Measurements from ENCODE around the gene KCP. TPM values are rescaled to one million over a fixed set of nuclear protein-coding genes. Genes with fewer than 3 reads are reported as not detected.

KCP gene
- total RNA-seq, 2 experiments from 2014 or later, result 0.20 to 0.52 TPM

- no peaks in the 10 kb centered on the region for H3K36me3 Mint-ChIP-seq
- H3K27me3 Mint-ChIP-seq, result peaks cover 5% of the 10 kb centered on the region
- H3K27ac Mint-ChIP-seq, result no peak overlapping the region
- ATAC-seq (no peak), DNase-seq (no peak)
- peaks cover 33% of the 10 kb centered on the region for H3K4me1 Mint-ChIP-seq
- CTCF ChIA-PET, result interaction anchor here (0.7 to 8.5 kb wide), 7 partner anchors 11 to 272 kb away, joined by 3 to 107 read pairs (median 5); partner anchors contain the start of gene ATP6V1F
- H3K4me3 Mint-ChIP-seq, result no peak overlapping the region
- no peaks in the 10 kb centered on the region for H3K9me3 Mint-ChIP-seq (ENCODE audit: low read depth)
Observed at GRCh38 chr7:128880791-128881457, 29.6 kb downstream of the KCP start.

- peaks cover 32% of the 10 kb centered on the region for H3K4me1 Mint-ChIP-seq
- H3K36me3 Mint-ChIP-seq, result no peaks in the 10 kb centered on the region
- no peaks in the 10 kb centered on the region for H3K9me3 Mint-ChIP-seq (ENCODE audit: low read depth)
- H3K27me3 Mint-ChIP-seq, result peaks cover 4% of the 10 kb centered on the region
- no peak overlapping the region for H3K27ac Mint-ChIP-seq
- CTCF ChIA-PET, result interaction anchor here (0.8 to 8.5 kb wide), 6 partner anchors 10 to 405 kb away, joined by 3 to 107 read pairs (median 30); partner anchors contain the start of gene ATP6V1F
- H3K4me3 Mint-ChIP-seq, result no peak overlapping the region
- DNase-seq (no peak), ATAC-seq (no peak)
Observed at GRCh38 chr7:128879939-128880746, 30.4 kb downstream of the KCP start.

- Mint-ChIP-seq H3K4me1 (peaks cover 28% of the 10 kb centered on the region), H3K36me3 (no peaks in the 10 kb centered on the region), H3K9me3 (ENCODE audit: low read depth) (no peaks in the 10 kb centered on the region), H3K27ac (no peak overlapping the region), H3K27me3 (peaks cover 2% of the 10 kb centered on the region), H3K4me3 (no peak overlapping the region)
- no peak for DNase-seq
- CTCF ChIA-PET, result interaction anchor here (0.8 to 8.5 kb wide), 5 partner anchors 17 to 405 kb away, joined by 3 to 107 read pairs (median 4); partner anchors contain the start of gene ATP6V1F
- ATAC-seq, result no peak
Observed at GRCh38 chr7:128879461-128879938, 31.0 kb downstream of the KCP start.

GRCh38 chr7:128878226-128879105 lies 32.0 kb downstream of the KCP start:
- Mint-ChIP-seq H3K27ac (no peak overlapping the region), H3K4me3 (no peak overlapping the region), H3K27me3 (peaks cover 2% of the 10 kb centered on the region), H3K4me1 (peaks cover 18% of the 10 kb centered on the region), H3K9me3 (ENCODE audit: low read depth) (no peaks in the 10 kb centered on the region), H3K36me3 (no peaks in the 10 kb centered on the region)
- CTCF ChIA-PET, result interaction anchor here (1.0 to 8.5 kb wide), 2 partner anchors 9 to 16 kb away, joined by 3 to 107 read pairs; partner anchors contain the start of gene ATP6V1F
- ATAC-seq, result no peak
- DNase-seq, result no peak

GRCh38 chr7:128877756-128878120 lies 32.8 kb downstream of the KCP start:
- no peaks in the 10 kb centered on the region for H3K9me3 Mint-ChIP-seq (ENCODE audit: low read depth)
- no peaks in the 10 kb centered on the region for H3K36me3 Mint-ChIP-seq
- H3K27ac Mint-ChIP-seq, result peak overlapping the region; percentile 52
- peaks cover 14% of the 10 kb centered on the region for H3K4me1 Mint-ChIP-seq
- no peak for ATAC-seq
- H3K4me3 Mint-ChIP-seq, result no peak overlapping the region
- CTCF ChIA-PET, result interaction anchor here (1.0 to 8.5 kb wide), 2 partner anchors 8 to 16 kb away, joined by 3 to 107 read pairs; partner anchors contain the start of gene ATP6V1F
- DNase-seq, result no peak
- H3K27me3 Mint-ChIP-seq, result peaks cover 2% of the 10 kb centered on the region

GRCh38 chr7:128876978-128877755 lies 33.3 kb downstream of the KCP start:
- no peak for ATAC-seq
- no peak overlapping the region for H3K4me3 Mint-ChIP-seq
- DNase-seq, result no peak
- H3K4me1 Mint-ChIP-seq, result peaks cover 13% of the 10 kb centered on the region
- peaks cover 3% of the 10 kb centered on the region for H3K27me3 Mint-ChIP-seq
- CTCF ChIA-PET, result interaction anchor here (1.0 to 8.5 kb wide), 2 partner anchors 8 to 15 kb away, joined by 3 to 107 read pairs; partner anchors contain the start of gene ATP6V1F
- H3K27ac Mint-ChIP-seq, result no peak overlapping the region
- no peaks in the 10 kb centered on the region for H3K36me3 Mint-ChIP-seq
- H3K9me3 Mint-ChIP-seq (ENCODE audit: low read depth), result no peaks in the 10 kb centered on the region

- peaks cover 9% of the 10 kb centered on the region for H3K27me3 Mint-ChIP-seq
- H3K27ac Mint-ChIP-seq, result no peak overlapping the region
- H3K9me3 Mint-ChIP-seq (ENCODE audit: low read depth), result no peaks in the 10 kb centered on the region
- H3K4me1 Mint-ChIP-seq, result peaks cover 13% of the 10 kb centered on the region
- DNase-seq (no peak), ATAC-seq (no peak)
- CTCF ChIA-PET, result interaction anchor here (1.4 kb wide), 1 partner anchor 215 kb away, joined by 3 read pairs; no protein-coding TSS in a partner anchor
- no peaks in the 10 kb centered on the region for H3K36me3 Mint-ChIP-seq
- H3K4me3 Mint-ChIP-seq, result no peak overlapping the region
Observed at GRCh38 chr7:128876586-128876977, 33.9 kb downstream of the KCP start.

- DNase-seq, result no peak
- CTCF ChIA-PET, result interaction anchor here (1.4 kb wide), 2 partner anchors 34 to 216 kb away, joined by 3 read pairs; no protein-coding TSS in a partner anchor
- H3K27ac Mint-ChIP-seq, result no peak overlapping the region
Observed at GRCh38 chr7:128876127-128876526, 34.4 kb downstream of the KCP start.

GRCh38 chr7:128875523-128875948 lies 35.0 kb downstream of the KCP start:
- Mint-ChIP-seq H3K27me3 (peaks cover 14% of the 10 kb centered on the region), H3K4me3 (no peak overlapping the region), H3K27ac (peak overlapping the region; percentile 38), H3K9me3 (ENCODE audit: low read depth) (no peaks in the 10 kb centered on the region), H3K36me3 (no peaks in the 10 kb centered on the region), H3K4me1 (peaks cover 13% of the 10 kb centered on the region)
- DNase-seq (no peak), ATAC-seq (no peak)
- CTCF ChIA-PET, result interaction anchor here (1.4 to 1.8 kb wide), 4 partner anchors 8 to 216 kb away, joined by 3 to 11 read pairs (median 4); partner anchors contain the start of gene ATP6V1F

More at GRCh38 chr7:128876127-128876526, 34.4 kb downstream of the KCP start:
- Mint-ChIP-seq H3K4me1 (peaks cover 13% of the 10 kb centered on the region), H3K27me3 (peaks cover 11% of the 10 kb centered on the region), H3K4me3 (no peak overlapping the region), H3K36me3 (no peaks in the 10 kb centered on the region), H3K9me3 (ENCODE audit: low read depth) (no peaks in the 10 kb centered on the region)
- no peak for ATAC-seq

- ATAC-seq (no peak), DNase-seq (no peak)
- Mint-ChIP-seq H3K9me3 (ENCODE audit: low read depth) (no peaks in the 10 kb centered on the region), H3K27ac (no peak overlapping the region), H3K4me1 (peaks cover 14% of the 10 kb centered on the region), H3K36me3 (no peaks in the 10 kb centered on the region), H3K27me3 (peaks cover 21% of the 10 kb centered on the region), H3K4me3 (no peak overlapping the region)
- CTCF ChIA-PET, result interaction anchor here (1.4 to 1.8 kb wide), 4 partner anchors 9 to 32 kb away, joined by 3 to 11 read pairs (median 5); partner anchors contain the start of gene ATP6V1F
Observed at GRCh38 chr7:128874140-128875031, 36.1 kb downstream of the KCP start.

- DNase-seq, result no peak
- H3K36me3 Mint-ChIP-seq, result no peaks in the 10 kb centered on the region
- H3K4me3 Mint-ChIP-seq, result no peak overlapping the region
- no peak overlapping the region for H3K27ac Mint-ChIP-seq
- CTCF ChIA-PET, result interaction anchor here (1.2 to 7.0 kb wide), 3 partner anchors 9 to 11 kb away, joined by 3 to 65 read pairs (median 5); partner anchors contain the start of gene ATP6V1F
- ATAC-seq, result no peak
- no peaks in the 10 kb centered on the region for H3K9me3 Mint-ChIP-seq (ENCODE audit: low read depth)
- peaks cover 25% of the 10 kb centered on the region for H3K27me3 Mint-ChIP-seq
- H3K4me1 Mint-ChIP-seq, result peaks cover 15% of the 10 kb centered on the region
Observed at GRCh38 chr7:128873234-128873633, 37.3 kb downstream of the KCP start.
